Glutamatergic neuron (in vitro differentiated cells): Measurements from ENCODE around the gene TMEM144. TPM values are rescaled to one million over a fixed set of nuclear protein-coding genes. Genes with fewer than 3 reads are reported as not detected.

Source experiments
- DNase-seq: peaks from one replicate; pipeline ENCODE4 v3.0.0; 2022
- H3K27ac Mint-ChIP-seq: one replicate; pipeline ENCODE4 v1.8.0; 2020; ENCODE audit warnings: mild to moderate bottlenecking, mixed read lengths, inconsistent platforms; ENCODE audit not compliant: unreplicated experiment
- H3K27me3 Mint-ChIP-seq: one replicate; pipeline ENCODE4 v1.8.0; 2020; ENCODE audit warnings: mild to moderate bottlenecking, moderate library complexity, mixed read lengths, inconsistent platforms; ENCODE audit not compliant: unreplicated experiment
- H3K36me3 Mint-ChIP-seq: one replicate; pipeline ENCODE4 v1.8.0; 2020; ENCODE audit warnings: mild to moderate bottlenecking, mixed read lengths, inconsistent platforms; ENCODE audit not compliant: unreplicated experiment
- H3K4me1 Mint-ChIP-seq: one replicate; pipeline ENCODE4 v1.8.0; 2020; ENCODE audit warnings: mild to moderate bottlenecking, low read depth, mixed read lengths, inconsistent platforms; ENCODE audit not compliant: unreplicated experiment
- H3K4me3 Mint-ChIP-seq: one replicate; pipeline ENCODE4 v1.8.0; 2020; ENCODE audit warnings: mild to moderate bottlenecking, mixed read lengths, inconsistent platforms; ENCODE audit not compliant: unreplicated experiment
- H3K9me3 Mint-ChIP-seq: one replicate; pipeline ENCODE4 v1.8.0; 2020; ENCODE audit warnings: mild to moderate bottlenecking, moderate library complexity, mixed read lengths, inconsistent platforms; ENCODE audit not compliant: unreplicated experiment
- total RNA-seq: library from RNA; stranded (reverse); fragmentation: NEBNext Ultra II Directional; extraction: Animal tissue kit (Norgen Biotek cat#: 25700); gene quantifications from one replicate; pipeline ENCODE4 v1.2.1, GENCODE V29; 2021; ENCODE audit not compliant: unreplicated experiment
- TF ChIP-seq, protein P1 (sequence below): fragments of 200-600 bp; sonication (generic); IDR thresholded peaks from one replicate; pipeline ENCODE4 v1.5.0; 2021; ENCODE audit not compliant: partially characterized antibody, unreplicated experiment

Gene TMEM144
- total RNA-seq, 1 donor from 2014 or later = not detected

DNA sequence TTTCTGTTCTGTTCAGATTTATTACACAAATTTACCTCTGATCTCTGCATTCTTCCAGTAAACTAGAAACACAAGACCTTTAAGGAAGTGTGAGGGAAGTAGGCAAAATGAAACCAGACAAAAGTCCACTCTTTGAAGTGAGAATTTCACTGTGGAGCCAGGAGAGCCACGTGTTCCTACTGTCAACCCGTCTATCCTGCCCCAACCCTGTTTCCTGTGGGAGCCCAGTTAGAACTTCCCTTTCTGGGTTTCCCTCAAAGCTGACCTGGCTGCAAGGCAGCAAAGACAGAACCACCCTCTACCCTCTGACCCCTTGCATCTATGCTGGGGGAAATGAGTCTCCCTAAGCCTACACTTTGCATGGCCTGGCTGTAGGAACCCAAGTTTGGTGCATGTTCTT is 40.0 kb downstream of the TMEM144 start:
- H3K27ac Mint-ChIP-seq = no peak overlapping the region
- no peaks in the 10 kb centered on the region for H3K9me3 Mint-ChIP-seq
- TF ChIP-seq, protein P1, sequence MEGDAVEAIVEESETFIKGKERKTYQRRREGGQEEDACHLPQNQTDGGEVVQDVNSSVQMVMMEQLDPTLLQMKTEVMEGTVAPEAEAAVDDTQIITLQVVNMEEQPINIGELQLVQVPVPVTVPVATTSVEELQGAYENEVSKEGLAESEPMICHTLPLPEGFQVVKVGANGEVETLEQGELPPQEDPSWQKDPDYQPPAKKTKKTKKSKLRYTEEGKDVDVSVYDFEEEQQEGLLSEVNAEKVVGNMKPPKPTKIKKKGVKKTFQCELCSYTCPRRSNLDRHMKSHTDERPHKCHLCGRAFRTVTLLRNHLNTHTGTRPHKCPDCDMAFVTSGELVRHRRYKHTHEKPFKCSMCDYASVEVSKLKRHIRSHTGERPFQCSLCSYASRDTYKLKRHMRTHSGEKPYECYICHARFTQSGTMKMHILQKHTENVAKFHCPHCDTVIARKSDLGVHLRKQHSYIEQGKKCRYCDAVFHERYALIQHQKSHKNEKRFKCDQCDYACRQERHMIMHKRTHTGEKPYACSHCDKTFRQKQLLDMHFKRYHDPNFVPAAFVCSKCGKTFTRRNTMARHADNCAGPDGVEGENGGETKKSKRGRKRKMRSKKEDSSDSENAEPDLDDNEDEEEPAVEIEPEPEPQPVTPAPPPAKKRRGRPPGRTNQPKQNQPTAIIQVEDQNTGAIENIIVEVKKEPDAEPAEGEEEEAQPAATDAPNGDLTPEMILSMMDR = no peak
- no peaks in the 10 kb centered on the region for H3K36me3 Mint-ChIP-seq
- no peaks in the 10 kb centered on the region for H3K4me1 Mint-ChIP-seq
- H3K4me3 Mint-ChIP-seq = no peak overlapping the region
- H3K27me3 Mint-ChIP-seq = no peaks in the 10 kb centered on the region
- no peak for DNase-seq

DNA sequence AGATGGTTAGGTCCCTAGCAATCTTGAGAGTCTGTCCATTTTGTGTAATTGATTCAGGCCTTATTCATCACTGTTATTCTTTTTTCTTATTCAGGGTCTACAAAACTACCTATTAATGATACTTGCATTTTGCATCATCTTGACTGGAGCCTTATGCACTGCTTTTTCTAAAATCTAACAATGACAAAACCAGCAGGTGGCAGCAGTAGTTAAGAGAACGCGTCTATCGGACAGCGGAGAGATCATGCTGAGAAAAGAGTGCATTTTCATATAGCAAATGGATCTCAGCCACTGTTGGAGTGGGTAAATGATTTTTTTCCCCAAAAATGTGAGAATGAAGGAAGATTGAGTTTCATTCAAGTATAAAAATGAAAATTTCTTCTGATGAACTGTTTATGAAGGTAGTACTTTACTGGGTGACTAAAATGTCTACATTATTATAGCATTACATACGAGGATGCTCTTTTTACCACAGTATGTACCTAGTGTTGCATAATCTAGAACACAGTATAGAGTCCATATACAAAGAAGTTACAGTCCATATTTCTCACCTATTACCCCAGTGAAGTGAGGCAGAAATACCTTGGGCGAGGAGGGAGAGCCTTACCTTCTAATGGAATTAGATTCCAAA is 43.2 kb downstream of the TMEM144 start:
- TF ChIP-seq, protein P1 = peak; percentile 50
- no peaks in the 10 kb centered on the region for H3K4me1 Mint-ChIP-seq
- H3K9me3 Mint-ChIP-seq = no peaks in the 10 kb centered on the region
- no peak overlapping the region for H3K4me3 Mint-ChIP-seq
- no peak overlapping the region for H3K27ac Mint-ChIP-seq
- DNase-seq = peak; percentile 33
- H3K27me3 Mint-ChIP-seq = no peaks in the 10 kb centered on the region
- H3K36me3 Mint-ChIP-seq = no peaks in the 10 kb centered on the region

DNA sequence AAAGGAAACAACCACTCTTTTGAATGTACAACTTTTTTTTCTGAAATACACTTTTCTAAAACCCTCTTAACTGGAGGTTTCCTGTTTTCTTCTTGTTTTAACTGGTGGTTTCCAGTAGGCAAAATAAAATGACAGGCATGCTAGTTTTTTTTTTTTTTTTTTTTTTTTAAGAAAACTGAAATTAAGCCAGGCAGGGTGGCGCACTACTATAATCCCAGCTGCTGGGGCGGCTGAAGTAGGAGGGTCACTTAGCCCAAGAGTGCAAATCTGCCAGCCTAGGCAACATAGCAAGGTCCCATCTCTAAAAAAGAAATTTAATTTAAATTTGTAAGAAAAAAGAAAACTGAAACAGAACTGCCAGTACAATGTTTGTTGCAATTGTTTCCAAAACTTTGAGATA is 44.0 kb downstream of the TMEM144 start:
- Mint-ChIP-seq H3K27me3 (no peaks in the 10 kb centered on the region), H3K36me3 (no peaks in the 10 kb centered on the region), H3K9me3 (no peaks in the 10 kb centered on the region), H3K4me1 (no peaks in the 10 kb centered on the region), H3K4me3 (no peak overlapping the region), H3K27ac (no peak overlapping the region)
- TF ChIP-seq, protein P1 = no peak
- no peak for DNase-seq

DNA sequence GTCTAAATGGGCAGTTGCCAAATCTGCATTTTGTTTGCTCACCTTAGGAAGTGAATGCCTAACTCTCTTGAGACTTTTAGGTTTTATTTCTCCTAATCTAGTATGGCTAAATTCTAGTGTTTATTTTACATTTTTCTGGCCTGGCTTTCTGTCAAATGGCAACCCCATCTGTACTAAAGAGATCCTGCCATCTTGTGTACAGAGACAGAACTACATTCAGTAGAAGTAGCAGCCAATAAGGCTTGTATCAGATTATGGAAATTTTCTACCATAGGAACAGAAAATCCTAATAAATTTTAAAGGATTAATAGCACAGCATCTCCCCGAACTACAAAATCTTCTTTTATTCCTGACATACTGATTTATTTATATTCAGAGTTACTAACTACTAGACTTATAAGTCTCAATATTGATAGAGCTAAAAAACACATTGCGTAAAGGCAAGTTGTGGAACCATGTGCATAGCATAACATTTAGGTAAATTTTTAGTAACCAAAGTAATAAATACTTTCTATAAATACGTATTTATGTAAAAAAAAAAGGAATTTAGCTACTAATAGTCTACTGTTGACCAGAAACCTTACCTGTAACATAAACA is 45.5 kb downstream of the TMEM144 start:
- Mint-ChIP-seq H3K4me3 (no peak overlapping the region), H3K9me3 (no peaks in the 10 kb centered on the region), H3K27me3 (no peaks in the 10 kb centered on the region), H3K4me1 (no peaks in the 10 kb centered on the region), H3K36me3 (no peaks in the 10 kb centered on the region), H3K27ac (no peak overlapping the region)
- TF ChIP-seq, protein P1 = peak; percentile 79
- no peak for DNase-seq

DNA sequence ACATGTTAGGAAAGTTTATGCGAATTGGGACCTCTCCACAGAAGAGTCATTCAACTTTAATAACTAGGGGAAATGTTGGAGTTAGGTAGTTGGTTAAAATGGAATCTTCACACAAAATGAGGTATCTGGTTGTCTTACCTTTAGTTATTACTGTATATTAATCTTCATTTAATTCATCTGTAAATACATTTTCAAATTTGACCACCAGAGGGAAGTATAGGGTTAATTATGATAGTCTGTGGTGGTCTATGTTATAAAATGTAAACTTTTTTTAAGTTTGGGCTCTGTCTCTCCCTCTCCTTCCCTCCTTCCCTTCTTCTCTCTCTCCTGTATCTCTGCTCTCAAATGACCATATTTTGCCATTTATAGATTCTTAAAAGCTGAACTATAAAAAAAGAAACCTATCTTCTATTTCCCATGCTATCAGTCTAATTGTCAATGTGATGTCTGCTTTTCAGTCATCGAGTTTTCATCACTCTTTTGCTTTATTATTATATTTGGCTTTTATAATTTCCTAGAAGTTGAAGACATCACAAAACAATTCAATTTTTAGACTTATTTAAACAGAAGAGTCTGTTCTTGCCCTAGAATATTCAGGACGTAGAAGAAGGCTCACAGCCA is 49.8 kb downstream of the TMEM144 start:
- Mint-ChIP-seq H3K36me3 (no peaks in the 10 kb centered on the region), H3K4me1 (peaks cover 2% of the 10 kb centered on the region), H3K27ac (no peak overlapping the region), H3K27me3 (no peaks in the 10 kb centered on the region), H3K9me3 (no peaks in the 10 kb centered on the region), H3K4me3 (no peak overlapping the region)
- TF ChIP-seq, protein P1 = peak; percentile 86
- DNase-seq = no peak
